ENCODE results near the gene CLEC4G. TPM values are rescaled to one million over a fixed set of nuclear protein-coding genes. Genes with fewer than 3 reads are reported as not detected.

Gene CLEC4G
- total and polyA plus RNA-seq, 2 of the 13 experiments (the other 11 are each of a cell fraction or from before 2014, with no cell fraction given) = not detected

DNA sequence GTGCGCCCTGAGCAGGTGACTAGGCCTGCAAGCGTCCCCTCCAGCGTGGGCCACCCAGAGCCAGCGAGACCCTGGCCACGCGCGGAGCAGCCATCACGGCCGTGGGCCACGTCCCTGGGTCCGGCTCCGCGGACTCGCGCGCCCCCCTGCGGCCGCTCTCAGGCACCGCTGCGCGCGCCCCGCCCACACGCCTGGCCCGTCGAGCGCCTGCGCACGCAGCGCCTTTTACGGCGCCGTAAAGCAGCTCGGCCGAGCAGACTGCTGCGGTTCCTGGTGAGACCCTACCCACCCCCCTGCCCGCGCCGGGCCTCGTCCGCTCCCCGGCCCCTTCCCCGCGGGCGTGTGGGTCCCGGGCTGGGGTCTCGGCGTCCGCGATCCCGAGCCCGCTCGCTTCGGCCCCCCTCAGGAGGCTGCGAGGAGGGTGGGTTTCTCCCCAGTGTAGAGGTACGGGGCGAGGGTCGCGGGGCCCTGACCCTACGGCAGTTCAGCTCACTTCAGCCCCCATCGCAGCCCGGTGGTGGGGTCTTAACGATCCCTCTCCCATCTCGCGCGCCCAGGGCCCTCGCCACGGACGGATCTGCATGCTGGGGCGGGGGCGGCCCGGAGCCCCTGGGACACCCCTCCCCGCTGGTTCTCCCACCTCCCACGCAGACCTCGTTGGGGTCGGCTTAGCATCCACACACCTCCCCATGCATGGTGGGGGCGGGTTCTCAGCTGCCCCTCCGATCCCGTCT lies 51.1 kb downstream of the CLEC4G start, which contains the start of gene TRAPPC5 (continued):
- TF ChIP-seq, protein P1, sequence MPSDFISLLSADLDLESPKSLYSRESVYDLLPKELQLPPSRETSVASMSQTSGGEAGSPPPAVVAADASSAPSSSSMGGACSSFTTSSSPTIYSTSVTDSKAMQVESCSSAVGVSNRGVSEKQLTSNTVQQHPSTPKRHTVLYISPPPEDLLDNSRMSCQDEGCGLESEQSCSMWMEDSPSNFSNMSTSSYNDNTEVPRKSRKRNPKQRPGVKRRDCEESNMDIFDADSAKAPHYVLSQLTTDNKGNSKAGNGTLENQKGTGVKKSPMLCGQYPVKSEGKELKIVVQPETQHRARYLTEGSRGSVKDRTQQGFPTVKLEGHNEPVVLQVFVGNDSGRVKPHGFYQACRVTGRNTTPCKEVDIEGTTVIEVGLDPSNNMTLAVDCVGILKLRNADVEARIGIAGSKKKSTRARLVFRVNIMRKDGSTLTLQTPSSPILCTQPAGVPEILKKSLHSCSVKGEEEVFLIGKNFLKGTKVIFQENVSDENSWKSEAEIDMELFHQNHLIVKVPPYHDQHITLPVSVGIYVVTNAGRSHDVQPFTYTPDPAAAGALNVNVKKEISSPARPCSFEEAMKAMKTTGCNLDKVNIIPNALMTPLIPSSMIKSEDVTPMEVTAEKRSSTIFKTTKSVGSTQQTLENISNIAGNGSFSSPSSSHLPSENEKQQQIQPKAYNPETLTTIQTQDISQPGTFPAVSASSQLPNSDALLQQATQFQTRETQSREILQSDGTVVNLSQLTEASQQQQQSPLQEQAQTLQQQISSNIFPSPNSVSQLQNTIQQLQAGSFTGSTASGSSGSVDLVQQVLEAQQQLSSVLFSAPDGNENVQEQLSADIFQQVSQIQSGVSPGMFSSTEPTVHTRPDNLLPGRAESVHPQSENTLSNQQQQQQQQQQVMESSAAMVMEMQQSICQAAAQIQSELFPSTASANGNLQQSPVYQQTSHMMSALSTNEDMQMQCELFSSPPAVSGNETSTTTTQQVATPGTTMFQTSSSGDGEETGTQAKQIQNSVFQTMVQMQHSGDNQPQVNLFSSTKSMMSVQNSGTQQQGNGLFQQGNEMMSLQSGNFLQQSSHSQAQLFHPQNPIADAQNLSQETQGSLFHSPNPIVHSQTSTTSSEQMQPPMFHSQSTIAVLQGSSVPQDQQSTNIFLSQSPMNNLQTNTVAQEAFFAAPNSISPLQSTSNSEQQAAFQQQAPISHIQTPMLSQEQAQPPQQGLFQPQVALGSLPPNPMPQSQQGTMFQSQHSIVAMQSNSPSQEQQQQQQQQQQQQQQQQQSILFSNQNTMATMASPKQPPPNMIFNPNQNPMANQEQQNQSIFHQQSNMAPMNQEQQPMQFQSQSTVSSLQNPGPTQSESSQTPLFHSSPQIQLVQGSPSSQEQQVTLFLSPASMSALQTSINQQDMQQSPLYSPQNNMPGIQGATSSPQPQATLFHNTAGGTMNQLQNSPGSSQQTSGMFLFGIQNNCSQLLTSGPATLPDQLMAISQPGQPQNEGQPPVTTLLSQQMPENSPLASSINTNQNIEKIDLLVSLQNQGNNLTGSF (CRISPR knock-in tag; IDR thresholded peaks at IDR 0.05) = 0 out of 2 replicates have a peak, but pooled peaks have one; percentile 44
- peak; percentile 29 for TF ChIP-seq RBM39 (IDR thresholded peaks at IDR 0.05; ENCODE audit: low read depth, low read length, poor library complexity, severe bottlenecking)
- TF ChIP-seq, protein P2, sequence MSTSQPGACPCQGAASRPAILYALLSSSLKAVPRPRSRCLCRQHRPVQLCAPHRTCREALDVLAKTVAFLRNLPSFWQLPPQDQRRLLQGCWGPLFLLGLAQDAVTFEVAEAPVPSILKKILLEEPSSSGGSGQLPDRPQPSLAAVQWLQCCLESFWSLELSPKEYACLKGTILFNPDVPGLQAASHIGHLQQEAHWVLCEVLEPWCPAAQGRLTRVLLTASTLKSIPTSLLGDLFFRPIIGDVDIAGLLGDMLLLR (CRISPR knock-in tag; IDR thresholded peaks at IDR 0.05) = peak; percentile 40; the same call in 1 of the 2 replicates
- TF ChIP-seq, protein P3, sequence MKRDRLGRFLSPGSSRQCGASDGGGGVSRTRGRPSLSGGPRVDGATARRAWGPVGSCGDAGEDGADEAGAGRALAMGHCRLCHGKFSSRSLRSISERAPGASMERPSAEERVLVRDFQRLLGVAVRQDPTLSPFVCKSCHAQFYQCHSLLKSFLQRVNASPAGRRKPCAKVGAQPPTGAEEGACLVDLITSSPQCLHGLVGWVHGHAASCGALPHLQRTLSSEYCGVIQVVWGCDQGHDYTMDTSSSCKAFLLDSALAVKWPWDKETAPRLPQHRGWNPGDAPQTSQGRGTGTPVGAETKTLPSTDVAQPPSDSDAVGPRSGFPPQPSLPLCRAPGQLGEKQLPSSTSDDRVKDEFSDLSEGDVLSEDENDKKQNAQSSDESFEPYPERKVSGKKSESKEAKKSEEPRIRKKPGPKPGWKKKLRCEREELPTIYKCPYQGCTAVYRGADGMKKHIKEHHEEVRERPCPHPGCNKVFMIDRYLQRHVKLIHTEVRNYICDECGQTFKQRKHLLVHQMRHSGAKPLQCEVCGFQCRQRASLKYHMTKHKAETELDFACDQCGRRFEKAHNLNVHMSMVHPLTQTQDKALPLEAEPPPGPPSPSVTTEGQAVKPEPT (CRISPR knock-in tag; IDR thresholded peaks at IDR 0.05; ENCODE audit: low read depth) = 0 out of 2 replicates have a peak, but pooled peaks have one; percentile 50
- TF ChIP-seq YEATS4 (CRISPR knock-in tag; IDR thresholded peaks at IDR 0.05; ENCODE audit: borderline replicate concordance) = peak; percentile 81; the same call in 1 of the 2 replicates
- TF ChIP-seq, protein P4, sequence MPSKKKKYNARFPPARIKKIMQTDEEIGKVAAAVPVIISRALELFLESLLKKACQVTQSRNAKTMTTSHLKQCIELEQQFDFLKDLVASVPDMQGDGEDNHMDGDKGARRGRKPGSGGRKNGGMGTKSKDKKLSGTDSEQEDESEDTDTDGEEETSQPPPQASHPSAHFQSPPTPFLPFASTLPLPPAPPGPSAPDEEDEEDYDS (CRISPR knock-in tag; IDR thresholded peaks at IDR 0.05) = 0 out of 2 replicates have a peak, but pooled peaks have one; percentile 33
- peak; percentile 90 for TF ChIP-seq ZFY (CRISPR knock-in tag; IDR thresholded peaks at IDR 0.05)
- peak; percentile 74; the same call in 1 of the 2 replicates for TF ChIP-seq ZNF766 (CRISPR knock-in tag; IDR thresholded peaks at IDR 0.05; ENCODE audit: borderline replicate concordance)
- TF ChIP-seq XBP1 (CRISPR knock-in tag; IDR thresholded peaks at IDR 0.05) = no peak
- TF ChIP-seq STAG1 (CRISPR knock-in tag; IDR thresholded peaks at IDR 0.05) = peak; percentile 94
- no peak for TF ChIP-seq ZNF496 (CRISPR knock-in tag; IDR thresholded peaks at IDR 0.05; ENCODE audit: insufficient replicate concordance)
- peak; percentile 33; the same call in 1 of the 2 replicates for TF ChIP-seq HCFC1 (IDR thresholded peaks at IDR 0.05; ENCODE audit: low read depth, low read length)
- no peak for TF ChIP-seq KLF11 (CRISPR knock-in tag; IDR thresholded peaks at IDR 0.05)
- TF ChIP-seq, protein P5, sequence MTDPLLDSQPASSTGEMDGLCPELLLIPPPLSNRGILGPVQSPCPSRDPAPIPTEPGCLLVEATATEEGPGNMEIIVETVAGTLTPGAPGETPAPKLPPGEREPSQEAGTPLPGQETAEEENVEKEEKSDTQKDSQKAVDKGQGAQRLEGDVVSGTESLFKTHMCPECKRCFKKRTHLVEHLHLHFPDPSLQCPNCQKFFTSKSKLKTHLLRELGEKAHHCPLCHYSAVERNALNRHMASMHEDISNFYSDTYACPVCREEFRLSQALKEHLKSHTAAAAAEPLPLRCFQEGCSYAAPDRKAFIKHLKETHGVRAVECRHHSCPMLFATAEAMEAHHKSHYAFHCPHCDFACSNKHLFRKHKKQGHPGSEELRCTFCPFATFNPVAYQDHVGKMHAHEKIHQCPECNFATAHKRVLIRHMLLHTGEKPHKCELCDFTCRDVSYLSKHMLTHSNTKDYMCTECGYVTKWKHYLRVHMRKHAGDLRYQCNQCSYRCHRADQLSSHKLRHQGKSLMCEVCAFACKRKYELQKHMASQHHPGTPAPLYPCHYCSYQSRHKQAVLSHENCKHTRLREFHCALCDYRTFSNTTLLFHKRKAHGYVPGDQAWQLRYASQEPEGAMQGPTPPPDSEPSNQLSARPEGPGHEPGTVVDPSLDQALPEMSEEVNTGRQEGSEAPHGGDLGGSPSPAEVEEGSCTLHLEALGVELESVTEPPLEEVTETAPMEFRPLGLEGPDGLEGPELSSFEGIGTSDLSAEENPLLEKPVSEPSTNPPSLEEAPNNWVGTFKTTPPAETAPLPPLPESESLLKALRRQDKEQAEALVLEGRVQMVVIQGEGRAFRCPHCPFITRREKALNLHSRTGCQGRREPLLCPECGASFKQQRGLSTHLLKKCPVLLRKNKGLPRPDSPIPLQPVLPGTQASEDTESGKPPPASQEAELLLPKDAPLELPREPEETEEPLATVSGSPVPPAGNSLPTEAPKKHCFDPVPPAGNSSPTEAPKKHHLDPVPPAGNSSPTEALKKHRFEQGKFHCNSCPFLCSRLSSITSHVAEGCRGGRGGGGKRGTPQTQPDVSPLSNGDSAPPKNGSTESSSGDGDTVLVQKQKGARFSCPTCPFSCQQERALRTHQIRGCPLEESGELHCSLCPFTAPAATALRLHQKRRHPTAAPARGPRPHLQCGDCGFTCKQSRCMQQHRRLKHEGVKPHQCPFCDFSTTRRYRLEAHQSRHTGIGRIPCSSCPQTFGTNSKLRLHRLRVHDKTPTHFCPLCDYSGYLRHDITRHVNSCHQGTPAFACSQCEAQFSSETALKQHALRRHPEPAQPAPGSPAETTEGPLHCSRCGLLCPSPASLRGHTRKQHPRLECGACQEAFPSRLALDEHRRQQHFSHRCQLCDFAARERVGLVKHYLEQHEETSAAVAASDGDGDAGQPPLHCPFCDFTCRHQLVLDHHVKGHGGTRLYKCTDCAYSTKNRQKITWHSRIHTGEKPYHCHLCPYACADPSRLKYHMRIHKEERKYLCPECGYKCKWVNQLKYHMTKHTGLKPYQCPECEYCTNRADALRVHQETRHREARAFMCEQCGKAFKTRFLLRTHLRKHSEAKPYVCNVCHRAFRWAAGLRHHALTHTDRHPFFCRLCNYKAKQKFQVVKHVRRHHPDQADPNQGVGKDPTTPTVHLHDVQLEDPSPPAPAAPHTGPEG (CRISPR knock-in tag; IDR thresholded peaks at IDR 0.05) = 0 out of 2 replicates have a peak, but pooled peaks have one; percentile 38
